ENCODE data around the gene CDKN2B.

DNA sequence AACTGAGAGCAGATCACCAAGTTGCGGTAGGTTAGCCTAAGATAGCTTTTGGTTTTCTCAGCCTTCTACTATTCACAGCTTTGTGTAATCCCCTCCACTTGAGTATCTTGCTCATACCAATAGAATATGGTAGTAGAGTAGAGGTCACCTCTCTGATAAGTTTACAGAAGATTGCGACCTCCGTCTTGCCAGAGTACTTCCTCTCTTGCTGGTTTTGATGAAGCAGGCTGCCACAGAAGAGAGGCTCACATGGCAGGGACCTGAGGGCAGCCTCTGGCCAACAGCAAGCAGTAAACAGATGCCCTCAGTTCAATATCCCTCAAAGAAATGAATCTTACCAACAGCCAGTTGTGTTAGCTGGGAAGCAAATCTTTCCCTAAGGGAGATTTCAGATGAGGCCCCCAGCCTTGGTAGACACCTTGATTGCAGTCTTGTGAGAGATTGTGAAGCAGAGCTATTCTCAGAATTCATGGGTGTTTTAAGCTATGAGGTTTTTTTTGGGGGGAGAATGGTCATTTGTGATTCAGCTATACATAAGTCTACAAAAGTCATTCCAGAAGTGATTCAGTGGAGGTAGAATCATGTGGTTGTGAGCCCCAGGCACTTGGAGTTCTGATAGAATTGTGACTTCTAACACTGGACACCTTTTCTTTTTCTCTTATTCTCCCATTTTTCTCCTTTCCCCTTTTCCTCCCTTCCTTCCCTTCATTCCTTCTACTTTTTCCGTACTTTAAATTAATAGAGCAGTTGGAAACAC, 22.7 kb upstream of the CDKN2B start:
- TF ChIP-seq POLR2A (IDR thresholded peaks at IDR 0.05; ENCODE audit: low read length) (no peak), CBX2 (IDR thresholded peaks at IDR 0.05; ENCODE audit: borderline replicate concordance, low read depth) (no peak), MYC (IDR thresholded peaks at IDR 0.05; ENCODE audit: borderline replicate concordance, low read length) (no peak)
- TF ChIP-seq, protein P1, sequence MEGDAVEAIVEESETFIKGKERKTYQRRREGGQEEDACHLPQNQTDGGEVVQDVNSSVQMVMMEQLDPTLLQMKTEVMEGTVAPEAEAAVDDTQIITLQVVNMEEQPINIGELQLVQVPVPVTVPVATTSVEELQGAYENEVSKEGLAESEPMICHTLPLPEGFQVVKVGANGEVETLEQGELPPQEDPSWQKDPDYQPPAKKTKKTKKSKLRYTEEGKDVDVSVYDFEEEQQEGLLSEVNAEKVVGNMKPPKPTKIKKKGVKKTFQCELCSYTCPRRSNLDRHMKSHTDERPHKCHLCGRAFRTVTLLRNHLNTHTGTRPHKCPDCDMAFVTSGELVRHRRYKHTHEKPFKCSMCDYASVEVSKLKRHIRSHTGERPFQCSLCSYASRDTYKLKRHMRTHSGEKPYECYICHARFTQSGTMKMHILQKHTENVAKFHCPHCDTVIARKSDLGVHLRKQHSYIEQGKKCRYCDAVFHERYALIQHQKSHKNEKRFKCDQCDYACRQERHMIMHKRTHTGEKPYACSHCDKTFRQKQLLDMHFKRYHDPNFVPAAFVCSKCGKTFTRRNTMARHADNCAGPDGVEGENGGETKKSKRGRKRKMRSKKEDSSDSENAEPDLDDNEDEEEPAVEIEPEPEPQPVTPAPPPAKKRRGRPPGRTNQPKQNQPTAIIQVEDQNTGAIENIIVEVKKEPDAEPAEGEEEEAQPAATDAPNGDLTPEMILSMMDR (IDR thresholded peaks at IDR 0.05): no peak
